ENCODE measurements around the gene ZDHHC8. TPM values are rescaled to one million over a fixed set of nuclear protein-coding genes. Genes with fewer than 3 reads are reported as not detected.

ZDHHC8 gene
- total RNA-seq, 1 experiment from 2014 or later: 89.3 TPM

- Histone ChIP-seq H3K79me2 (ENCODE audit: insufficient read depth, low read length) (no peaks in the 10 kb centered on the region), H4K20me1 (ENCODE audit: insufficient read depth) (no peaks in the 10 kb centered on the region), H3K27ac (ENCODE audit: low read depth, low read length) (no peak overlapping the region), H3K4me1 (ENCODE audit: control insufficient read depth in 1 of 2, insufficient read depth in 2 of 2, low read length in 2 of 2) (no peaks in the 10 kb centered on the region), H3K9ac (ENCODE audit: low read length) (no peak overlapping the region), H3K9me2 (ENCODE audit: insufficient read depth) (no peaks in the 10 kb centered on the region), H3K4me3 (replicated peaks in 1 of 2; ENCODE audit: low read depth in 1 of 2, low read length in 2 of 2) (no peak overlapping the region), H3K9me3 (ENCODE audit: control insufficient read depth in 1 of 2, insufficient read depth in 1 of 2, low read depth in 1 of 2, low read length in 2 of 2) (no peaks in the 10 kb centered on the region), H3K27me3 (ENCODE audit: insufficient read depth, low read length) (no peaks in the 10 kb centered on the region), H3K36me3 (ENCODE audit: control insufficient read depth in 1 of 2, insufficient read depth in 2 of 2, low read length in 2 of 2) (no peaks in the 10 kb centered on the region; a peak in 1 of 4 replicates), H2AFZ (ENCODE audit: low read depth, low read length, poor library complexity, severe bottlenecking) (no peak overlapping the region), H3K4me2 (ENCODE audit: low read length) (no peak overlapping the region)
- DNase-seq (ENCODE audit: low read depth, low spot score) (no peak), ATAC-seq (no peak)
- ChIA-PET POLR2A (no interaction called here), RAD21 (ENCODE audit: low non-redundant PET in 1 of 2, low total read pairs in 2 of 2, uncharacterized antibody in 2 of 2, unreplicated experiment in 2 of 2) (no interaction called here), CTCF (no interaction called here)
- intact Hi-C loops (cut with micrococcal nuclease): no loop called here
- TF ChIP-seq CTCF (IDR thresholded peaks at IDR 0.05 in 2 of 3, conservative IDR thresholded peaks at IDR 0.05 in 1 of 3; ENCODE audit: borderline replicate concordance in 1 of 3, insufficient read depth in 1 of 3, low read depth in 2 of 3, low read length in 2 of 3) (no peak), YY1 (IDR thresholded peaks at IDR 0.05; ENCODE audit: extremely low read depth, insufficient replicate concordance, low read depth, low read length) (no peak), REST (IDR thresholded peaks at IDR 0.05; ENCODE audit: low read depth) (no peak), RAD21 (IDR thresholded peaks at IDR 0.05; ENCODE audit: low read depth) (no peak), EZH2phosphoT487 (IDR thresholded peaks at IDR 0.05; ENCODE audit: borderline replicate concordance) (no peak), JUND (IDR thresholded peaks at IDR 0.05) (no peak), ZBTB33 (IDR thresholded peaks at IDR 0.05; ENCODE audit: extremely low read depth, insufficient replicate concordance, low read length) (no peak), SIN3A (IDR thresholded peaks at IDR 0.05; ENCODE audit: low read depth) (no peak)
- TF ChIP-seq, protein P1, sequence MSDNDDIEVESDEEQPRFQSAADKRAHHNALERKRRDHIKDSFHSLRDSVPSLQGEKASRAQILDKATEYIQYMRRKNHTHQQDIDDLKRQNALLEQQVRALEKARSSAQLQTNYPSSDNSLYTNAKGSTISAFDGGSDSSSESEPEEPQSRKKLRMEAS (IDR thresholded peaks at IDR 0.05): no peak
- BruUV-seq (replicated peaks): no TSS peak
Observed at GRCh38 chr22:20148414-20148813, 16.8 kb downstream of the ZDHHC8 start.

Data from HCT116 (cell line).